HK-2 (cell line): ENCODE data around the gene FLT1.

Experiments
- DNase-seq: peaks from one replicate; pipeline ENCODE4 v3.0.0-alpha.2; 2018; ENCODE audit not compliant: unreplicated experiment

The FLT1 gene

GRCh38 chr13:28527629-28528028 lies 32.7 kb upstream of the FLT1 start:
- no peak for DNase-seq

GRCh38 chr13:28526876-28527275 lies 31.9 kb upstream of the FLT1 start:
- DNase-seq: no peak

- DNase-seq: no peak
Observed at GRCh38 chr13:28522871-28523270, 27.9 kb upstream of the FLT1 start.

- DNase-seq: no peak
Observed at GRCh38 chr13:28513745-28514144, 18.8 kb upstream of the FLT1 start.

GRCh38 chr13:28510542-28510941 lies 15.6 kb upstream of the FLT1 start:
- no peak for DNase-seq

- DNase-seq: no peak
Observed at GRCh38 chr13:28510066-28510465, 15.1 kb upstream of the FLT1 start.

- DNase-seq: no peak
Observed at GRCh38 chr13:28505543-28506135, 10.7 kb upstream of the FLT1 start.

GRCh38 chr13:28503182-28503967 lies 8.4 kb upstream of the FLT1 start:
- DNase-seq: no peak

GRCh38 chr13:28501547-28501946 lies 6.6 kb upstream of the FLT1 start:
- no peak for DNase-seq

GRCh38 chr13:28499609-28500008 lies 4.7 kb upstream of the FLT1 start:
- no peak for DNase-seq

- DNase-seq: no peak
Observed at GRCh38 chr13:28498481-28499115, 3.7 kb upstream of the FLT1 start.

- DNase-seq: no peak
Observed at GRCh38 chr13:28497143-28497876, 2.4 kb upstream of the FLT1 start.

- no peak for DNase-seq
Observed at GRCh38 chr13:28496188-28496564, 1.2 kb upstream of the FLT1 start.

GRCh38 chr13:28495538-28496187 lies 735 bp upstream of the FLT1 start:
- DNase-seq: no peak

GRCh38 chr13:28494504-28494777 lies 487 bp downstream of the FLT1 start:
- no peak for DNase-seq

- DNase-seq: no peak
Observed at GRCh38 chr13:28493740-28494503, 1.0 kb downstream of the FLT1 start.

GRCh38 chr13:28492569-28493367 lies 2.2 kb downstream of the FLT1 start:
- no peak for DNase-seq

GRCh38 chr13:28490061-28490460 lies 4.9 kb downstream of the FLT1 start:
- no peak for DNase-seq

- no peak for DNase-seq
Observed at GRCh38 chr13:28489524-28489931, 5.4 kb downstream of the FLT1 start.

- DNase-seq: no peak
Observed at GRCh38 chr13:28488376-28489005, 6.4 kb downstream of the FLT1 start.
